Lower lobe of right lung (tissue), 2 donors: ENCODE data around the gene MDGA2. TPM values are rescaled to one million over a fixed set of nuclear protein-coding genes. Genes with fewer than 3 reads are reported as not detected.

Experiments used
- ATAC-seq, 2 donors: fragments of 200-7000 bp; cut with Tn5 transposase; one replicate each; pipeline ENCODE4 v1.9.1; 2020 to 2022; ENCODE audit warnings: mild to moderate bottlenecking in 2 of 2, moderate library complexity in 2 of 2
- DNase-seq: peaks from one replicate; pipeline ENCODE4 v3.0.0-alpha.2; 2020
- H3K27ac ChIP-seq: fragments of 200-600 bp; one replicate; pipeline ENCODE4 v1.8.0; 2022
- H3K27me3 ChIP-seq: fragments of 200-600 bp; one replicate; pipeline ENCODE4 v1.8.0; 2022; ENCODE audit warnings: low read depth
- H3K36me3 ChIP-seq: fragments of 200-600 bp; one replicate; pipeline ENCODE4 v1.8.0; 2022; ENCODE audit warnings: mild to moderate bottlenecking
- H3K4me1 ChIP-seq: fragments of 200-600 bp; one replicate; pipeline ENCODE4 v1.8.0; 2022
- H3K4me3 ChIP-seq: fragments of 200-600 bp; one replicate; pipeline ENCODE4 v1.8.0; 2022; ENCODE audit warnings: mild to moderate bottlenecking
- H3K9me3 ChIP-seq: fragments of 200-600 bp; one replicate; pipeline ENCODE4 v1.8.0; 2022
- CTCF ChIP-seq: fragments of 200-600 bp; IDR thresholded peaks from one replicate; pipeline ENCODE4 v1.8.0; 2022; ENCODE audit warnings: antibody characterized with exemption, mild to moderate bottlenecking
- intact Hi-C: fragments of 100-400 bp; cut with DNase I; formaldehyde crosslinking; loops from one replicate; pipeline ENCODE4 v1.11.0; 2022
- total RNA-seq: library from RNA; stranded (reverse); fragmentation: NEBNext Ultra II Directional; extraction: Animal tissue kit (Norgen Biotek cat#: 25700); gene quantifications from one replicate; pipeline ENCODE4 v1.2.1, GENCODE V29; 2021
- donor health status: DM: no; HTN: yes; CAD: no; lungs with severe emphysema.

MDGA2 gene
- total RNA-seq, 1 donor from 2014 or later, result 0.24 TPM

- H3K36me3 ChIP-seq, result no peaks in the 10 kb centered on the region
- intact Hi-C loops, result no loop called here
- DNase-seq (no peak), ATAC-seq (no peak)
- H3K4me3 ChIP-seq, result no peak overlapping the region
- no peaks in the 10 kb centered on the region for H3K27me3 ChIP-seq
- no peak overlapping the region for H3K27ac ChIP-seq
- H3K9me3 ChIP-seq, result no peaks in the 10 kb centered on the region
- H3K4me1 ChIP-seq, result no peaks in the 10 kb centered on the region
- TF ChIP-seq CTCF, result no peak
These were observed 434.5 kb downstream of the MDGA2 start for GRCh38 chr14:47240748-47241437.

- no peak overlapping the region for H3K27ac ChIP-seq
- no peaks in the 10 kb centered on the region for H3K4me1 ChIP-seq
- intact Hi-C loops, result no loop called here
- no peaks in the 10 kb centered on the region for H3K36me3 ChIP-seq
- no peak overlapping the region for H3K4me3 ChIP-seq
- ATAC-seq (no peak), DNase-seq (no peak)
- no peaks in the 10 kb centered on the region for H3K9me3 ChIP-seq
- no peaks in the 10 kb centered on the region for H3K27me3 ChIP-seq
- TF ChIP-seq CTCF, result no peak
These were observed 439.8 kb downstream of the MDGA2 start for GRCh38 chr14:47235619-47236018.

- no peaks in the 10 kb centered on the region for H3K36me3 ChIP-seq
- DNase-seq, result no peak
- H3K4me3 ChIP-seq, result no peak overlapping the region
- intact Hi-C loops, result no loop called here
- no peaks in the 10 kb centered on the region for H3K9me3 ChIP-seq
- no peaks in the 10 kb centered on the region for H3K4me1 ChIP-seq
- no peak overlapping the region for H3K27ac ChIP-seq
- TF ChIP-seq CTCF, result no peak
- ATAC-seq, result no peak
- no peaks in the 10 kb centered on the region for H3K27me3 ChIP-seq
These were observed 448.4 kb downstream of the MDGA2 start for GRCh38 chr14:47226877-47227520.

GRCh38 chr14:47223656-47224055 lies 451.7 kb downstream of the MDGA2 start:
- Histone ChIP-seq H3K9me3 (no peaks in the 10 kb centered on the region), H3K4me3 (no peak overlapping the region), H3K27me3 (no peaks in the 10 kb centered on the region), H3K36me3 (no peaks in the 10 kb centered on the region), H3K4me1 (no peaks in the 10 kb centered on the region), H3K27ac (no peak overlapping the region)
- intact Hi-C loops, result no loop called here
- no peak for TF ChIP-seq CTCF
- DNase-seq (no peak), ATAC-seq (no peak)

GRCh38 chr14:47220096-47220495 lies 455.3 kb downstream of the MDGA2 start:
- no peak for DNase-seq
- H3K27me3 ChIP-seq, result no peaks in the 10 kb centered on the region
- TF ChIP-seq CTCF, result no peak

More at GRCh38 chr14:47220096-47220495, 455.3 kb downstream of the MDGA2 start:
- Histone ChIP-seq H3K36me3 (no peaks in the 10 kb centered on the region), H3K4me1 (no peaks in the 10 kb centered on the region), H3K27ac (no peak overlapping the region), H3K4me3 (no peak overlapping the region), H3K9me3 (no peaks in the 10 kb centered on the region)
- intact Hi-C loops, result no loop called here
- no peak for ATAC-seq
